Transverse colon (tissue), 4 donors: ENCODE data around the gene YRDC. TPM values are rescaled to one million over a fixed set of nuclear protein-coding genes. Genes with fewer than 3 reads are reported as not detected.
"Not testable (repeated sequence)": the region's sequence is repeated elsewhere in the genome, so short reads cannot be mapped to it uniquely, and the experiment has no call there.

ENCODE experiments used
- DNase-seq: peaks from one replicate; pipeline ENCODE4 v3.0.0-alpha.2; 2019
- H3K27ac ChIP-seq, 4 donors: fragments of 200-600 bp; sonication (generic); 2 replicates each; pipeline ENCODE4 v1.5.1; 2016 to 2018; ENCODE audit warnings: inconsistent platforms in 4 of 4
- H3K27me3 ChIP-seq: fragments of 200-600 bp; sonication (generic); 2 replicates; pipeline ENCODE4 v1.5.1; 2017; ENCODE audit warnings: inconsistent platforms
- H3K36me3 ChIP-seq, 4 donors: fragments of 200-600 bp; sonication (generic); 2 replicates each; pipeline ENCODE4 v1.5.1; 2017 to 2019; ENCODE audit warnings: inconsistent platforms in 4 of 4
- H3K4me1 ChIP-seq, 4 donors: fragments of 200-600 bp; sonication (generic); 2 replicates each; pipeline ENCODE4 v1.5.1; 2017 to 2020; ENCODE audit warnings: inconsistent platforms in 4 of 4
- H3K4me3 ChIP-seq, 4 donors: fragments of 200-600 bp; sonication (generic); 1 replicate in 1 of 4; 2 replicates in 3 of 4; pipeline versions ENCODE4 v1.5.1 to v1.6.1; 2017 to 2019; ENCODE audit warnings: inconsistent platforms in 4 of 4
- H3K9me3 ChIP-seq, 2 donors: fragments of 200-600 bp; sonication (generic); 2 replicates each; pipeline ENCODE4 v1.5.1; 2017 to 2019; ENCODE audit warnings: inconsistent platforms in 2 of 2
- EP300 ChIP-seq: sonication (generic); formaldehyde crosslinking; IDR thresholded peaks from one replicate; pipeline ENCODE4 v1.6.1; 2017; ENCODE audit warnings: antibody characterized with exemption, low read depth
- POLR2A ChIP-seq: fragments of 450-650 bp; IDR thresholded peaks from one replicate; pipeline ENCODE4 v1.6.1; 2016; ENCODE audit warnings: antibody characterized with exemption, mild to moderate bottlenecking, moderate library complexity
- POLR2AphosphoS5 ChIP-seq, 3 donors: sonication (generic); formaldehyde crosslinking; IDR thresholded peaks; one replicate each; pipeline ENCODE4 v1.6.1; 2016; ENCODE audit warnings: antibody characterized with exemption in 3 of 3
- WGBS, 2 donors: methylation state at CpG; one replicate each; pipeline ENCODE4 v1.1.5; 2018; ENCODE audit warnings: low coverage in 1 of 2; 5-methylcytosine and 5-hydroxymethylcytosine counted together
- in situ Hi-C, 4 donors: fragments of 200-750 bp; cut with MboI; loops; one replicate each; pipeline versions ENCODE4 v1.15.0 to v1.15.1; 2017; ENCODE audit warnings: low sequenced_read_pairs in 3 of 4, low pct_ligation_motif_present in 1 of 4, low pct_unique_long_range_greater_than_20kb in 1 of 4
- intact Hi-C: fragments of 100-400 bp; cut with DNase I; formaldehyde crosslinking; loops from one replicate; pipeline ENCODE4 v1.15.1; 2023; ENCODE audit warnings: low total_unique reads
- total RNA-seq, 4 donors: library from RNA; depleted of rRNA; stranded (reverse); fragments of >200 nt; gene quantifications; one replicate each; pipeline ENCODE4 v1.1.0, GENCODE V29; 2016
- TF ChIP-seq, protein P1 (sequence below), 5 experiments: fragments of 200-600 bp in 3 of 5; fragments of 450-650 bp in 2 of 5; sonication (generic) in 3 of 5; IDR thresholded peaks; 1 replicate in 2 of 5; 2 replicates in 3 of 5; pipeline ENCODE4 v1.5.1; 2016 to 2017; ENCODE audit warnings: antibody characterized with exemption in 5 of 5, inconsistent platforms in 3 of 5, mild to moderate bottlenecking in 2 of 5, moderate library complexity in 1 of 5

YRDC gene
- total RNA-seq, 4 donors from 2014 or later = 3.4 to 17.2 (median 11.6) TPM

DNA sequence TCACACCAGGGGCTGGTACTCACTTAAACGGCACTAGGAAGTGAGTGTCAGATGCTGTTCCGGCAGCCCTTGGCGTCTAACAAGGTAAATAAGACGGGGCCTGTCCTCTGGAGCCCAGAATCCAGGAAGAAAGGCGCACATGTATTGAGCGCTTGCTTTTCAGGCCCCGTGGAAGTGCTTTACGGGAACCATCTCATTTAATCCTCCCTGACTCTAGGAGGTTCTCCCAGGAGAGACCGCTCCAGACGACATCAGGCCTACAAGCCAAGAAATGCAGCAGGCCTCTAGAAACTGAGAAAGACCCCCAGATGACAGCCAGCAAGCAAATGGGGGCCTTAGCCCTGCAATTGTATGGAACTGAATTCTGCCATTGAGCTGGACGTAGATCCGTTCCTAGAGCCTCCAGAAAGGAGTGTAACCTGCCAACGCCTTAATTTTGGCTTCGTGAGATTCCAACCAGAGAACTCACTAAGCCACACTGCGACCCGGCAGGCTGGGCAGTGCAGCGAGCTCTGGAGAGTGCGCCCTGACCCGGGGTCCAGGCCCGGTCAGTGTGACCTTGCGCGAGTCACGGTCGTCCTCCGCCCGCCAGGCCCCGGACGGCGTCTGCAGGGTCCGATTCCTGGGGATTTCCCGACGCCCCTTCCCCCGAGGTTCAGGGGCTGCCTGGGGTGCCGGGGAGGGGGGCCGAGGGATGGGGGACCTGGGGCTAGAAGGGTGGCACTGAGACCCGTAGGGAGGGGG, 14.9 kb downstream of the YRDC start:
- no peaks in the 10 kb centered on the region for H3K36me3 ChIP-seq
- H3K4me3 ChIP-seq = peak overlapping the region; percentile 28 to 74 (median 53)
- peaks cover 21% of the 10 kb centered on the region for H3K27me3 ChIP-seq
- no peak for DNase-seq
- in situ Hi-C loops = no loop called here
- TF ChIP-seq EP300 (no peak), POLR2A (no peak), POLR2AphosphoS5 (IDR thresholded peaks at IDR 0.05) (no peak)
- TF ChIP-seq, protein P1, sequence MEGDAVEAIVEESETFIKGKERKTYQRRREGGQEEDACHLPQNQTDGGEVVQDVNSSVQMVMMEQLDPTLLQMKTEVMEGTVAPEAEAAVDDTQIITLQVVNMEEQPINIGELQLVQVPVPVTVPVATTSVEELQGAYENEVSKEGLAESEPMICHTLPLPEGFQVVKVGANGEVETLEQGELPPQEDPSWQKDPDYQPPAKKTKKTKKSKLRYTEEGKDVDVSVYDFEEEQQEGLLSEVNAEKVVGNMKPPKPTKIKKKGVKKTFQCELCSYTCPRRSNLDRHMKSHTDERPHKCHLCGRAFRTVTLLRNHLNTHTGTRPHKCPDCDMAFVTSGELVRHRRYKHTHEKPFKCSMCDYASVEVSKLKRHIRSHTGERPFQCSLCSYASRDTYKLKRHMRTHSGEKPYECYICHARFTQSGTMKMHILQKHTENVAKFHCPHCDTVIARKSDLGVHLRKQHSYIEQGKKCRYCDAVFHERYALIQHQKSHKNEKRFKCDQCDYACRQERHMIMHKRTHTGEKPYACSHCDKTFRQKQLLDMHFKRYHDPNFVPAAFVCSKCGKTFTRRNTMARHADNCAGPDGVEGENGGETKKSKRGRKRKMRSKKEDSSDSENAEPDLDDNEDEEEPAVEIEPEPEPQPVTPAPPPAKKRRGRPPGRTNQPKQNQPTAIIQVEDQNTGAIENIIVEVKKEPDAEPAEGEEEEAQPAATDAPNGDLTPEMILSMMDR (IDR thresholded peaks at IDR 0.05) = no peak
- WGBS, 2 donors = 45 to 92% methylated on average over 2 to 36 of the region's 36 CpGs
- H3K4me1 ChIP-seq = peaks cover 12 to 22% (median 16%) of the 10 kb centered on the region in 4 donors
- intact Hi-C loops = no loop called here
- peak overlapping the region; percentile 41 to 55 (median 48) for H3K27ac ChIP-seq
- no peaks in the 10 kb centered on the region for H3K9me3 ChIP-seq

DNA sequence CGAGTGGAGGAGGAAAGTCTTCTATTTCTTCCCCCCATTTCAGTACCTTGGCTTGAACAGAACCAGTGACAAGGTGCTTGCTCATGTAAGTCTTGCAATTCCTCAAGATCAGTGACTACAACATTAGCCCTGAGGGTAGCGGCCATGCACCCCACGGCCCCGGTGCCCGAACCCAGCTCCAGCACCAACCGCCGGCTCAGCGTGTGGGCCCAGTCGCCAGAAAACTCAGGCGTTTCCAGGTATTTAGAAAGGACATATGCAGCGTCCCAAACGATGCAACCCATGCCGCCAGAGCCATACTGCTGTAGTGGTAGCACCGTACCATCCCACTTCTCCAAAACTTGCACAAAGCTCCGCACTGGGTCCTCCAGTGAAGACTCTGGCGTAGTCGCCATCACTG, 25.5 kb downstream of the YRDC start:
- Histone ChIP-seq H3K9me3 (no peaks in the 10 kb centered on the region), H3K36me3 (no peaks in the 10 kb centered on the region), H3K4me1 (peaks cover 0 to 7% (median 5%) of the 10 kb centered on the region in 4 donors), H3K27ac (no peak overlapping the region), H3K4me3 (no peak overlapping the region), H3K27me3 (peaks cover 13% of the 10 kb centered on the region)
- TF ChIP-seq POLR2AphosphoS5 (IDR thresholded peaks at IDR 0.05) (no peak), POLR2A (no peak), EP300 (no peak)
- TF ChIP-seq, protein P1 (IDR thresholded peaks at IDR 0.05) = no peak
- intact Hi-C loops (no loop called here), in situ Hi-C loops (no loop called here)
- DNase-seq = no peak
- 89 to 91% methylated on average over 5 to 14 of the region's 17 CpGs for WGBS, 2 donors

DNA sequence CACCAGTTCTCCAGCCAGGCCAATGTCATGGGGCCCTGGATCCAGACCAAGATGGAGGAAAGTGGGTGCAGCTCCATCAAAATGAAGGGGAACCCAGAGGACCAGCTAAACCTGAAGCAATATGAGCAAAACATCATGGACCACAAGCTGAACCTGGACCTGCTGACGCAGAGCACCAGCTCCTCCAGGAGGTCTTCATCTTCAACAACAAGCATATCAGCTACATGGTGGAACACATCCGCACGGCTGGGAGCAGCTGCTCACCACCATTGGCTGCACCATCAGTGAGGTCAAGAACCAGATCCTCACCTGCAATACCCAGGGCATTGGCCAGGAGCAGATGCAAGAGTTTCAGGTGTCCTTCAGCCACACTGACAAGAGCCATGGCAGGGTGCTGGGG, 29.4 kb downstream of the YRDC start:
- no peaks in the 10 kb centered on the region for H3K27me3 ChIP-seq
- in situ Hi-C loops (no loop called here), intact Hi-C loops (no loop called here)
- H3K36me3 ChIP-seq = no peaks in the 10 kb centered on the region
- 77% methylated on average over 3 of the region's 3 CpGs; no CpG with 5 or more reads in 1 of the 2 donors for WGBS, 2 donors
- H3K4me3 ChIP-seq = no peak overlapping the region
- no peaks in the 10 kb centered on the region for H3K9me3 ChIP-seq
- H3K27ac ChIP-seq = no peak overlapping the region
- H3K4me1 ChIP-seq = peaks cover 0 to 7% (median 5%) of the 10 kb centered on the region in 4 donors
- TF ChIP-seq POLR2A (no peak), EP300 (no peak), POLR2AphosphoS5 (IDR thresholded peaks at IDR 0.05) (no peak)
- TF ChIP-seq, protein P1 (IDR thresholded peaks at IDR 0.05) = no peak
- no peak for DNase-seq

DNA sequence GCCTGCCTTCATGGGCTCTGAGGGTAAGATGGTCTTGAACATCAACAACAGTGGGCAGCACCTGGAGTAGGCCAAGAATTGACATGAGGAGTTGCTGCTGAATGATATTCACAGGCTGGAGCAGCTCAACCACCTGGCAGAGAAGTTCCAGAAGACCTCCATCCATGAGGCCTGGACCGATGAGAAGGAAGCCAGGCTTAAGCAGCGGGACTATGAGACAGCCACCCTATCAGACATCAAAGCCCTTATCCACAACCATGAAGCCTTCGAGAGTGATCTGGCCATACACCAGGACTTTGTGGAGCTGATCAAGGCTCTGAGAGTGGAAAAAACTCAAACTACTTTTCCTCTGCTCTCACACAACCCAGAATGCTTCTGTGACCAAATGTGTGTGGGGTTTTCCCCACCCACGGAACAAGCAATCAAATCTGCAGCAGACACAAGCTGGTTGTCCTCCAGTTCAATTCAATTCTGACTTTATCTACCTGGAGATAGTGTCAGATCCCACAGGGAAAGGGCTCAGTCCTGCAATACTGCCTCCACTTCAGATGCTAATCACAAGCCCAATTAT, 31.0 kb downstream of the YRDC start:
- no peak overlapping the region for H3K27ac ChIP-seq
- WGBS, 2 donors = 68% methylated on average over 4 of the region's 4 CpGs; no CpG with 5 or more reads in 1 of the 2 donors
- no peaks in the 10 kb centered on the region for H3K9me3 ChIP-seq
- intact Hi-C loops = no loop called here
- peaks cover 5% of the 10 kb centered on the region for H3K27me3 ChIP-seq
- H3K36me3 ChIP-seq = no peaks in the 10 kb centered on the region
- no peak for TF ChIP-seq EP300
- TF ChIP-seq POLR2AphosphoS5 (IDR thresholded peaks at IDR 0.05) = no peak
- TF ChIP-seq, protein P1 (IDR thresholded peaks at IDR 0.05) = no peak
- no peak for TF ChIP-seq POLR2A
- H3K4me3 ChIP-seq = no peak overlapping the region
- no peak for DNase-seq
- peaks cover 0 to 7% (median 5%) of the 10 kb centered on the region in 4 donors for H3K4me1 ChIP-seq
- in situ Hi-C loops = no loop called here

DNA sequence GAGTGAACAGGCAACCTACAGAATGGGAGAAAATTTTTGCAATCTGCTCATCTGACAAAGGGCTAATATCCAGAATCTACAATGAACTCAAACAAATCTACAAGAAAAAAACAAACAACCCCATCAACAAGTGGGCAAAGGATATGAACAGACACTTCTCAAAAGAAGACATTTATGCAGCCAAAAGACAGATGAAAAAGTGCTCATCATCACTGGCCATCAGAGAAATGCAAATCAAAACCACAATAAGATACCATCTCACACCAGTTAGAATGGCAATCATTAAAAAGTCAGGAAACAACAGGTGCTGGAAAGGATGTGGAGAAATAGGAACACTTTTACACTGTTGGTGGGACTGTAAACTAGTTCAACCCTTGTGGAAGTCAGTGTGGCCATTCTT, 36.6 kb downstream of the YRDC start:
- H3K27me3 ChIP-seq = peaks cover 40% of the 10 kb centered on the region
- H3K9me3 ChIP-seq, DNase-seq, H3K4me1 ChIP-seq, in situ Hi-C loops, H3K27ac ChIP-seq, H3K36me3 ChIP-seq, H3K4me3 ChIP-seq, intact Hi-C loops: not testable (repeated sequence)
